Lower leg skin (tissue), 3 donors: Measurements from ENCODE around the gene PPP1R15A.

Source experiments
- CTCF ChIP-seq, 3 donors: fragments of 450-650 bp; IDR thresholded peaks; one replicate each; pipeline ENCODE4 v1.5.1; 2016; ENCODE audit warnings: antibody characterized with exemption in 3 of 3, mild to moderate bottlenecking in 3 of 3, moderate library complexity in 2 of 3
- POLR2A ChIP-seq, 2 donors: fragments of 450-650 bp; IDR thresholded peaks; one replicate each; pipeline ENCODE4 v1.6.1; 2016 to 2017; ENCODE audit warnings: antibody characterized with exemption in 2 of 2, mild to moderate bottlenecking in 1 of 2, moderate library complexity in 1 of 2

GRCh38 chr19:48867746-48868113, 4.5 kb upstream of the PPP1R15A start:
- TF ChIP-seq CTCF (IDR thresholded peaks at IDR 0.05) (no peak), POLR2A (IDR thresholded peaks at IDR 0.05) (no peak)
